Iris pigment epithelial cell (primary cell): Measurements from ENCODE around the gene EIF2B4.

ENCODE experiments used
- DNase-seq: peaks from one replicate; pipeline ENCODE4 v3.0.0-alpha.2; 2011; ENCODE audit warnings: low read depth

EIF2B4 gene

DNA sequence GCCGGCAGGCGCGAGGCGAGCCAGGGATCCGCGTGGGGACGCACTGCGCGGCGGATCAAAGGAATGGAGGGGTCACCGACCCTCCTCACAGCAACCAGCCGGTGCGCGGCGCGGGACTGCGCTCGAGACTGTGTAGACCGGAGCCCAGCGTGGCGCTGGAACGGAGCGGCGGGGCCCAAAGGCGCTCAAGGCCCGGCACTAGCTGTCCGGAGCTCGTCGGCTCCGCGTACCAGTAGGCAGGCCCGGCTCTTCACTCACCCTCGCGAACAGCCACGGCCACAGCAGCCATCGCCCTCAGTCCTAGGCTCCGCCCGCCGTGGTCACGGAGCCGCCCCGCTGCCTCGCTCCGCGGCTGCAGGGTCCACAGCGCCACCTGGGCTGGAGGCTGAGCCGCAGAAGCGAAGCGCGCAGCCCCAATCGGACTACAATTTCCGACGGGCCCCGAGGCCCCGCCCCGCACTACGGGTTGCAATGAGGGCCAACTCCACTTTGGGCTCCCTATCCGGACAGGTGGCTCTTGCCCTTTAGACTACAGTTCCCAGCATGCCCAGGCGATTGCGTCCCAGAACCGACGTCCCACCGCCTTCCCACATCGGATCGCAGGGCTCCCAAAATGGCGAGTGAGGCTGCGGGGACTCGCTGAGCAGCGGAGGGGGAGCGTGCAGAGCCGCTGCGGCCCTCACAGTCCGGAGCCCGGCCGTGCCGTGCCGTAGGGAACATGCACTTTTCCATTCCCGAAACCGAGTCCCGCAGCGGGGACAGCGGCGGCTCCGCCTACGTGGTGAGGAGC, at the start of gene EIF2B4, which contains the start of gene SNX17:
Gene EIF2B4, minus strand, starts transcription at position 313 of the 790 bp plus-strand sequence. Its CDS starts 24 bp downstream, at position 289.
Gene SNX17, plus strand, starts transcription at position 591 of the 790 bp plus-strand sequence. Its CDS starts 128 bp downstream, at position 719.
- peak; percentile 99 for DNase-seq

DNA sequence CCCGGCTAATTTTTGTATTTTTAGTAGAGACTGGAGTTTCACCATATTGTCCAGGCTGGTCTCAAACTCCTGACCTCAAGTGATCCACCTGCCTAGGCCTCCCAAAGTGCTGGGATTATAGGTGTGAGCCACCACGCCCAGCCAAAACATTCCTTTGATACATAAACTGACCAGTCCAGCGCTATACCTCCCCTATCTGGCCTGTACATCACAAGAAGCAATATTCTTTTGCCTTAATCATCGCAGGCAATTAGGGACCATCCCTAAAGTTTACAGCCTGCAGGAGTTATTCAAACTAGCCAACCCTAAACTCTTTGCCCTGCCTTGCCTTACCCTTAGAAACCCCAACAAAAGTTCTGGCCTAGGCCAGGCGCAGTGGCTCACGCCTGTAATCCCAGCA, 46.0 kb upstream of the EIF2B4 start:
- DNase-seq, result no peak

GRCh38 chr2:27412419-27413152, 42.4 kb upstream of the EIF2B4 start:
- no peak for DNase-seq

DNA sequence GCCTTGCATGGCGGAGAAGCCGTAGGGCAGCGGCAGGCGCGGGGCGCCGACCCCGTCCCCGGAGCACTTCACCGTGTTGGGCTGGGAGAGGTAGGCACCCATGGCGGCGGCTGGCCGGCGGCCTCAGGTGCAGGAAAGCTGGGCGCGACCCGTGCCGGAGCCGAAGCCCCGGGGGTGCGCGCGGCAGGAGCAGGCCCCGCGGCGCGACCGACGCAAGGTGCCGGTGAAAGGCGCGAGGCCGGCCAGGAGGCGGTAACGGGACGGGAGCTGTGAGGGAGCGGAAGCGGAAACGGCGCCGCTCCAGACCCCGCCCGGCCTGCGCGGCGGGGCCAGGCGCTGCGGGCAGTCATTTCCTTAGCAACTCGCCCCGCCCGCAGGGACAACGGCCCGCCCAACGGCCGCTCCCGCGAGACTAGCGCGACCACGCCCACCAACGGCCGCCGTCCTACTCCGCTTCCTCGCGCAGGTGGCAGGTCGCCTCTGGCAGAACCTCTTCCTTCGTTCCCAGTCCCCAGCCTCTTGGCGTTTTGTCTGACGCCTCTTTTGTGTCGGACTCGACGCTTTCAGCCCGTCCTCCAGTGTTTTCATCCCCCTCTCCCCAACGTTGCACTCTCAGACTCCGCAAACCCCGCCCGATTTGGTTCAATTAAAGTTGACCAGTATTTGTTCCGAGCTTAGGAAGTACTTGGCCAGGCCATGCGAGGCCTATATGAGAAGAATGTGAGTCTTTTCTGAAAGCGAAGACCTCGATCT, 39.4 kb upstream of the EIF2B4 start, which contains the start of gene PPM1G:
Gene PPM1G, minus strand, starts transcription at position 271 of the 753 bp plus-strand sequence. Its CDS starts 169 bp downstream, at position 102.
- DNase-seq, result peak; percentile 92

DNA sequence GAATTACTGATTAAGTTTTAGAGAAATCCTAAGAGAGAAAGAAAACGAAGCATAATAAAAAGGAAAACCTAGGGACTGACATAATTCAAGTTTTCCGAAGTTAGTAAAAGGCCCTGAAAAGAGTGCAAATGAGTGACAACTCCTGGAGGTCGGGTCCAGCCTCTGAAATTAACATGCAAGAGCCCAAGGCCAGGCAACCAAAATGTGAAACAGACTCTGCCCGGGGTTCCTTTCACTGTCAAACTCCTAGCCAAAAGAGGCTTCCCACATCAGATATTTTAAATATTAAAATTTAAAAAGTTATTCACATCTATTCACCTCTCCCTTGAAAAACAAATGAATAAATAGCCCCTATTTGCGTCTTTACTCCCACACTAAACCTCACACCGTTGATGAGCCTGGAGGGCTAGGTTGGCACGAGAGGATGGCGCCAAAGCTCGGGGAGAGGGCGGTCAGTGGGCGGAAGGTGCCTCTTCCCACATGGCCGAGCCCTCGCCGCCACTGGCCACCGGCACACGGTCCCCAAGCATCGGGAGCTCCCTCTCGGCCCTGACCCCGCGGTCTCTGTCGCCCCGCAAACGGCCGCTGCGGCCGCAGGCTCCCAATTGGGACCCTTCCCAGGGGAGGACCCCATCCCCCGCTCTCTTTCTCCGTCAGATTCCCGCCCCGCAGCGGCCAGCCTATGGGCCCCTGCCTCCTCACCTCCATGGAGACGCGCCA, 38.6 kb upstream of the EIF2B4 start:
- peak; percentile 4 for DNase-seq

GRCh38 chr2:27407798-27408491, 37.8 kb upstream of the EIF2B4 start:
- peak; percentile 58 for DNase-seq

- no peak for DNase-seq
These were observed 30.4 kb upstream of the EIF2B4 start for GRCh38 chr2:27400348-27401135.

DNA sequence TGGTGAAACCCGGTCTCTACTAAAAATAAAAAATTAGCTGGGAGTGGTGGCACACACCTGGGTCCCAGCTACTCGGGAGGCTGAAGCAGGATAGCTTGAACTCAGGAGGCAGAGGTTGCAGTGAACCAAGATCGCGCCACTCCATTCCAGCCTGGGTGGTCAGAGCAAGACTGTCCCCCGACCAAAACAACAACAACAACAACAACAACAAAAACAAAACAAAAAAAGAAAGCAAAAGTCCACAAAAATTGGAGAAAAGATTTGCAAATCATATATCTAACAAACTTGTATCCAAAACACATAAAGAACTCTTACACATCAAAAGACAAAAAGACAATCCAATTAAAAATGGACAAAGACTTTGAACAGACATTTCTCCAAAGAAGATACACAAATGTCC, 28.8 kb upstream of the EIF2B4 start:
- no peak for DNase-seq

DNA sequence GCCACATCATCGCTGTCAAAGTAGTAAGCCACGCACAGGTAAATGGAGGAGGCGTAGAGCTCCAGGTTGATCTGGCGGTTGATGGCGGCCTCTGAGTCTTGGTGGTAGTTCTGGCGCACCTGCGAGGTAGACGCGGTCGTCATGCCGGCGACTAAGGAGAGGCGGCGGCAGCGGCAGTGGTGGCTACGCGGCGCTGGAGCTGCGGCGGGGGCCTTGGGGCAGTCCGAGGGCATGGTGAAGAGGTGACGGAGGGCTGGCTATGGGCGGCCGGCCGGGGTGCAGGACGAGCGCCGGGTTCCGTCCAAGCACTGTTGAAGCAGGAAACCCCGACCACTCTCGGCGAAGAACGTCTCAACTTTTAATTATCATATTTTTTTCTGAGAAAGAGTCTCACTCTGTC, 23.1 kb upstream of the EIF2B4 start:
- no peak for DNase-seq

- no peak for DNase-seq
These were observed 20.9 kb upstream of the EIF2B4 start for GRCh38 chr2:27390822-27391679.

- no peak for DNase-seq
These were observed 11.5 kb upstream of the EIF2B4 start for GRCh38 chr2:27381577-27382181.

DNA sequence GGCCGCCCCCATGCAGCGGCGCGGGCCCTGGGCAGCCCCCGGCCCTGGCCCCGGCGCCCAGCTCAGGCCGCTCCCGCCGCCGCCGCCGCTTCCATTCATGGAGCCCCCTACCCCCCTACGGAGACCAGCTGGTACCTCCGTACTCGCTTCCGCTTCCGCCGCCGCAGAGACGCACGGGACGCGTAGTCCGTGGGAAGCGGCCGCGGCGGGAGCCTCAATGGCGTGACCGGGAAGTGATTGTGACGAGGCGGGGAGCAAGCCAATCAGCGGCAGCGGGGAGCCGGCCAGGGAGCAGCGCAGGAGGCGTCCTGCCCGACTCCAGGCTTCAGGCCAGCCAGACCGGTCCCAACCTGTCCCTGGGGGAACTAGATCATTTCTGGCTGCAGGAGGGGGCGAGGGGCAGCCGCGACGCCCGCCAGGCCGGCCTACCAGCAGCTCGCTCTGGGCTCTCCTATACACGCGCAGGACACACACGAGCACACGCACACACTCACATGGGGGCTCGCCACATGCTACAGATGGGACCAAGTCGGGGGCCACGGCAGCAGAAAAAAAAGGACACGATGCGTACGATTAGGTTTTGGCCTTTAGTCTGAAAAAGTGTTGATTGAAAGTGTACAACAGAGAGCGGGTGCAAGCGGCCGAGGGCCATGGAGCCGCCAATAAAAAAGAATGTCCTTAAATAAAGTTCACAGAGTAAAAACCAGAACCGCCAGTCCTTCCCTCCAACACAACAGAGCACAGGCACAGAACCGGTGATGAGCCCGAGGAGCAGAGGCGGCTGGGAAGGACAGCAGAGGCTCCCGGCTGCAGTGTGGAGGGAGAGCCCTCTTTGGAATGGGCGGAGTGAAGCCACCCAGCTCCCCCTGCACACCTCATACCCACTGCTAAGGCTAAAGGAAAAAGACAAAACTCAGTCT, 10.7 kb upstream of the EIF2B4 start, which contains the start of gene ZNF513:
Gene ZNF513, minus strand, starts transcription at position 109 of the 920 bp plus-strand sequence. CDS start 208 bp downstream, outside the sequence.
- peak; percentile 97 for DNase-seq

DNA sequence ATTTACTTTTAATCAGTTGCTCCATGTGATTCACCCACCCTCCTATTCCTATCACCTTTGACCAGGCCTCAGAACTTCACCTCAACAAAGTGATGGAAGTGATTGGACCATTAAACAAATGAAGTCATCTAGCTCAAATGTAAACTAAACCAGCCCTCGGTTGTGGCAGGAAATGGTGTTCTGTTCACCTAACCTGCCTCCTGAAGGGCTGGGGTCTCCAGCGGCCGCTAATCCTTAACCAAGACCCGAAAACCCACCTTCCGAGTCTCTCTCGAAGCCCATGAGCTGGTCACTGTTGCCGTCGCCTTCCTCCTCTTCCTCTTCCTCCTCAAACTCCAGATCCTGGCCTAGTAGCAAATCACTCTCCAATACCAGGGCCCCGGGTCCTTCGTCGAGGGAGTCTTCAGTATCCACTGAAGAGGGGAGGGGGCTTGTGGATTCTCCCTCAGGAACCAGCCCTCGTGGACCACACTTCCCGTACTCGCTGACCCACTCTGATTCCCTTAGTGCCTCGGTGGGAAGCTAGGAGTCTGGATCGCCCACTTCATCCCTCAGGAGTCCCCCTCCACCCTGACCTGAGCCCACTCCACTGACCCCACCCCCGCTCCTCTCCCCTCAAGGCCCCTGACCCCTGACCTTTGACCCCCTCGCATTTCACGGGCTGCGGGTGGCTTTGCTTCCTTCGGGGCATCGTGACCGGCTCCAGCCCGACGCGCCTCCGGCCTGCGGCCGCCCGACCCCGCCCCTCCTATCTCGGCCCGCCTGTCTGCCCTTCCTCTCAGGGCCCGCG, 9.9 kb upstream of the EIF2B4 start:
- peak; percentile 63 for DNase-seq

DNA sequence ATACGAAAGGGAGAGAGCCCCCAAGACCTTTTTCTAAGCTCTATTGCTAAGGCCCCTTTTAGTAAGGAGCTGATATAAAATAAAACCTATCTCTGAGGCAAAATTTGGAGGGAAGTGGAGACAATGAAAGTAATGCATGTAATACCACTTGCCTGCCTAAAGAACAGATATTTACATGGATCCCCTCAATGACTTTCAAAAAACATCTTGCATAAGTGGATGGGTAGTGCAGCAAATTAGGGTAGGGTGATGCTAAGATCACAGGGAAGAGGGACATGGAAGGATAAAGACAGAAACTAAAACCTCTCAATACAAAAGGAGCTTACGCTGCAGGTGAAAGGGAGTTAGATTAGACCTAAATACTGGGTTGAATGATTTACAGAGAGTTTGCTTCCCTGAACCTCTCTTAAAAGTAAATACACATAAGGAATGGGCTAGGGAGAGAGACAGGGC, 9.3 kb upstream of the EIF2B4 start:
- no peak for DNase-seq

DNA sequence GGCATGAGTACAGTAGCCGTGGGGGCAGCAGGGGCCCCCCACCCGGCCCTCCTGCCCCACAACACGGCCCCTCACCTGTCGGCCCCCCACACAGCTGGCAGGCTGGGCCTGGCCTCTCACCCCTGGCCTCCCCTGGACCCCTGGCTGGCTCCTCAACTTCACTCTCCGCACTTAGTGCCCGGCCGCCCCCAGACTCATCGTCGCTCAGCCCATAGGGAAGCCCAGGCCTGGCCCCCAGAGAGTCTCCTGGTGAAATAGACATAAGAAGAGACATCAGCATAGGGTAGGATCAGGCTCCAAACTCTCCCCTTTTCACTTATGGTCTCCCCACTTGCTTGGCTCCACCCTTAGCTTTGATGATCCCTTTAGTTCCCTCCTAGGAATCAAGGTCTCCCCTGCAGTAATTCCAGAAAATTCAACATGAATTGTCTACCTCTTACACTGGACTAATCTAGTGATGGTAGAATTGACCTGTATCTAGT, 8.7 kb upstream of the EIF2B4 start:
- no peak for DNase-seq

GRCh38 chr2:27378096-27378808, 8.1 kb upstream of the EIF2B4 start:
- no peak for DNase-seq
